Stimulated activated CD8-positive, alpha-beta memory T cell treated with anti-CD3 and anti-CD28 coated beads, Interleukin-4, amount 100 ng/mL, for 48 hours (primary cell): ENCODE results near the gene ASB17.
"Not testable (repeated sequence)": the region's sequence is repeated elsewhere in the genome, so short reads cannot be mapped to it uniquely, and the experiment has no call there.

Source experiments
- DNase-seq: peaks from one replicate; pipeline ENCODE4 v3.0.0-alpha.2; 2020

Gene ASB17

GRCh38 chr1:75932304-75932703 is at the start of gene ASB17:
Gene ASB17 (minus strand): TSS chr1:75932404. CDS start chr1:75932291, 113 bp downstream.
- DNase-seq, result no peak

DNA sequence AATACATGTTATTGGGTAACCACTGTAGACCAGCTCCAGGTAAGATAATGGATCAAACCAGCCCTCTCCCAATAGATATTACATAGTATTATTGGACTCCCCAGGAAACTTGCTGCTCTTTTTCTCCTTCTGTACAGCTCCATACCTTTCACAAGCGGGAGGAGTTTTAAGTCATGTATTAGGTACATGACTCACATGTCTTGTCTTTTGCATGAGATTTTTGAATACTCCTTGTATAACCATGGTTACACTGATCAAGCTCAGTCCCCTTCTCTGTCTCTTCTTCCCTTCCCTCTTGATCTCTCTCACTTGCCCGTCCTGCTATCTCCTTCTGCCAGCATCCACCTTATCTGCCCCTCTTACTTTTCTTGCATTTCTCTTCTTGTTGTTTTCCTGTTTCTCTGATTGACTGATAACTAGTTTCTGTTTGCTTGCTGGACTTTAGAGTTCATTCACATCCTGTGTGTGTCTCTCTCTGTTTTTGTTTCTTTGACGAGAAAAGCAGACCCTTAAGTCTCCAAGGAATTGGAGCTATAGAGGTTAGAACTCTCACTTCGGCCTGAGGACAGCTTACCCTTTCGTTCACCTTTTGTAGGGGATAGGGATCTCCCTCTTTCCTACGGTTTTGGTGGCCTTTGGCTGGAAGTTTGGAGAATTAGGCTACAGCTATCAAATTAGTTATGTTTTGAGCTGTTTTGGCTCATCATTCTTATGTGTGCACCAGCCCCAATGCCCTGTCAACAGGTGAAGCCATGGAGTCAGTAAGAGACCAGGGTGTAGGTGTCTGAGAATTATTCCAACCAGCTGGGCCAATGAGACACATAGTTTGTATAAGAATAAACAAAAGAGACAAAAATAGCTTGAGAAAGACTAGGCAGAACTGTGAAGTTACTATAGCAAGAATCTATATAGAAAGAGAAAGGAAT is 49.0 kb upstream of the ASB17 start:
- DNase-seq, result no peak

GRCh38 chr1:75970631-75971030 is 38.4 kb upstream of the ASB17 start:
- no peak for DNase-seq

DNA sequence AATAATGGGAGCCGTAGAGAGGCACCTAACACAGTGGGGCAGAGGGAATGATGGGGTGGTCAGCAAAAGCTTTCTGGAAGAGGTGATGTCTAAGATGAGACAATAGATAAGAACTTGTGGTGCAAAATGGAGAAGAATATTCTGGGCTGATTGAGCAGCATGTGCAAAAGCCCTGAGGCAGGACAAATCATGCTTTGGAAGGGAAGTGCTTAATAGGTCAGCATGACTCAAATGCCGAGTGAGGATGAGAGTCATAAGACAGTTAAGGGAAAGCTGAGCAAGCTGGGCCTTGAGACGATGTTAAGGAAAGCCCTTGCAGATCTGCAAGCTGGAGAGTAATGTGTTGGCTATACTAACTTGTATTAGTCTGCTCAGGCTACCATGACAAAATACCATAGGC is 37.3 kb upstream of the ASB17 start:
- DNase-seq, result no peak

- DNase-seq, result no peak
These were observed 35.5 kb upstream of the ASB17 start for GRCh38 chr1:75967719-75968118.

DNA sequence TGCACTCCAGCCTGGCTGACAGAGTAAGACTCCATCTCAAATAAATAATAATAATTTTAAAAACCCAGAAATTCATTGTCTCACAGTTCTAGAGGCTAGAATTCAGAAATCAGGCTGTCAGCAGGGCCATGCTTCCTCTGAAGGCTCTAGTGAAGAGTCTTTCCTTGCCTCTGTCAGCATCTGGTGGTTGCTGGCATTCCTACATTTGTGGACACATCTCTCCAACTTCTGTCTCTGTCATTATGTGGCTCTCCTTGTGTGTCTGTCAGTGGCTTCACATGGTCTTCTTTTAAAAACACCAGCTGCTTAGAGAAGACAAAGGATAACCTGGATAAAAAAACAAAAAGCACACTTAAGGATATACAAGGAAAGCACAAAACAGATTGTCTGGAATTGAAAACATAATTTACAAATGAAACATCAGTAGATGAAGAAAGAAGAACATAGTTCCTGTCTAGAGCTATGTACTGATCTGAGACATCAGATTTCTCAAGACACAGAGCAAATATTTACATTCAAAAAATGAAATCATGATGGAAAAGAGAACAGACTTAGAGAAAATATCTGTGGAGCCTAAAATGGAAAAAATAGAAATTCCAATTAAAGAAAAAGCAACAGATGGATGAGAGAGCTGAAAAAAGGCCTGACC is 32.7 kb upstream of the ASB17 start:
- DNase-seq, result no peak

GRCh38 chr1:75964110-75964759 is 32.0 kb upstream of the ASB17 start:
- DNase-seq, result not testable (repeated sequence)

DNA sequence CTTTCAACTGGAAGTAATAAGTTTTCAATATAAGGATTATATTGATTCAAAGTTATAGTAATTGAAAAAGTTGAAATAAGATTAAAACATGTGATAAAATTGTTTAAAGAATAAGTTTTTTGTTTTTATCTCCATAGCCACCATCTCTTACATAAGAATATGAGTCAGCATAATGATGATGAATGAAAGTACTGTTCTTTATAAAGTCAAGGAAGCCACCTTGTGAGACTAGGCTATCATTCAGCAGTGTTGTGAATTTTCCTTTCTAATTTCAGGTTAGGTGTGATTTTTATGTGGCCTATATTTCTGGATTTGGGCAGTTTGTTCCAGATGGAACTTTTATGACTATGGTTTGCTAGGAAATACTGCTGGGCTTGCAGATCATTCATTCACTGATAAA is 22.4 kb upstream of the ASB17 start:
- DNase-seq, result no peak

GRCh38 chr1:75953461-75953860 is 21.3 kb upstream of the ASB17 start:
- no peak for DNase-seq

DNA sequence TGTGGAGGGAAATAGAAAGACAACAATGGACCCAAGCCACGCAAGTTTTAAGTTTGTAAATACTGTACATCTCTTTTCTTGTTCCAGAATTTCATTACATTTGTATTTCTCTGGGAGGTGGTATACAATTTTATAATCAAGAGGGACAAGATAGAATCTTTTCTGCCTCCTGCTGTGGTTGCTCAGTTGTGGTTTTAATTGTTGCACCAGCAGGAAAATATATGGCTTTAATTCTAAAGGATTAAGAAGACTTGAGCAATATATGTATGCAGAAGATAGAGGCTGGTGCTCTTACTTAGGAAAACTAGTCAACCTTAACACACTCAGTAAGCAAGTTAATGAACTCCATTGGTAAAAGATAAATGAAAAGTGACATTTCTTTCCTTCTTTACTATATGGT is 19.8 kb upstream of the ASB17 start:
- no peak for DNase-seq

- no peak for DNase-seq
These were observed 18.0 kb upstream of the ASB17 start for GRCh38 chr1:75950176-75950575.

GRCh38 chr1:75943037-75943436 is 10.8 kb upstream of the ASB17 start:
- not testable (repeated sequence) for DNase-seq

DNA sequence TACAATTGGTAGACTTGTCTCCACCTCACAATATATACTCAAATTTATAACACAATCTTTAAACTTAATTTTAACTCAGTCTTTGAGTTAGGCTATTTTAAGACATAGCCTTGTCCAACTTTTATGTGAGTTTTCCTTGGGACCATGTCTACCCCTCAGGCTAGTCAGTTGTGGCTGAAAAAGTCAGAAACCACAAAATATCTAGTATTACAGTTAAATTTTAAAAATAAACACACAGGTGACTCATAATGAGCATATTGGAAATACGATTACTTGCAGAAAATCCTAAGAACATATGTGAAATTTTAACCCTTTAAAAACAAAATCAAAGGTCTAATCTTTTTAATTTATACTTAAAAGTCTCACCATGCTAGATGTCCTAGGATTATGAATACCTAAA is 4.8 kb upstream of the ASB17 start:
- DNase-seq, result no peak

- no peak for DNase-seq
These were observed 9.5 kb downstream of the ASB17 start for GRCh38 chr1:75922698-75923097.

DNA sequence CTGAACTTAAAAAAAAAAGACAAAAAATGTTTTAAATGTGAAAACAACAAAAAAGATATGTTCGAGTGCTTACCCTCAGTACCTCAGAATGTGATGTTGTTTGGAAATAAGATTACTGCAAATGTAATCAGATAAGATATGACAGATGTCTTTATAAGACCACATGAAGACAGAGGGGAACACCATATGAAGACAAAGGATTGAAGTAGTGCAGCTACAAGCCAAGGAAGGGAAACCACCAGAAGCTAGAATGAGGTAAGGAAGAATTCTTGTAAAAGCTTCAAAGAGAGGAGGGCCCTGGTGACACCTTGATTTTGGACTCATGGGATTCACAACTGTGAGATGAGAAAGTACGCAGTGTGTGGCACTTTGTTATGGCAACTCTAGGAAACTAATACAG is 15.4 kb downstream of the ASB17 start:
- no peak for DNase-seq

GRCh38 chr1:75908717-75909152 is 23.5 kb downstream of the ASB17 start:
- no peak for DNase-seq

GRCh38 chr1:75901371-75901770 is 30.8 kb downstream of the ASB17 start:
- DNase-seq, result no peak

- no peak for DNase-seq
These were observed 47.8 kb downstream of the ASB17 start for GRCh38 chr1:75884437-75884836.

DNA sequence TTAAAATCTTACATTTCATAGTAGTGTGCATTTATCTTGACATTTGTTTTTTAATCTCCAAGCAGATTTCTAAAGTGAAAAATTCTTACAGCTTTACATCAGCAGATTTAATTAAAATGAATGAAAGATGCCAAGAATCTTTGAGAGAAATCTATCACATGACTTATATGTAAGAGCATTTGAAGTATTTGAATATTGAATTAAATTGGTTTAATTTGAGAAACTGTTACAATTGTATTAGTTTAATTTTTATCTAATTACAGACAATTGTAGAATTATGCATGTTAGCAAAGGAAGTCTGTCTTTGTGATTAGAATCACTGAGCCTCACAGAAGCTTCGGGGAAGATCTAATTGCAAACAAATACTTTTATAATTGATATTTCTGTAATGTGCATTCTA is 52.2 kb downstream of the ASB17 start:
- no peak for DNase-seq

- no peak for DNase-seq
These were observed 61.3 kb downstream of the ASB17 start for GRCh38 chr1:75870951-75871350.
